CD8-positive, alpha-beta memory T cell (primary cell): Measurements from ENCODE around the gene GAS6. TPM values are rescaled to one million over a fixed set of nuclear protein-coding genes. Genes with fewer than 3 reads are reported as not detected.
A peak's percentile ranks its signal among the peaks of the same experiment; 100 is the strongest.

ENCODE experiments used
- CTCF ChIA-PET: fragments of 350-600 bp; sonication (Branson Sonifier 250); formaldehyde crosslinking; loops from one replicate; lab custom pipeline; 2021; ENCODE audit warnings: antibody characterized with exemption; lab: Charles Lee
- POLR2A ChIA-PET: fragments of 350-600 bp; sonication (Branson Sonifier 250); formaldehyde crosslinking; loops from one replicate; lab custom pipeline; 2021; ENCODE audit warnings: antibody characterized with exemption; lab: Charles Lee
- DNase-seq, 5 donors: peaks; one replicate each; pipeline versions ENCODE4 v3.0.0 to v3.0.0-alpha.2; 2020 to 2022; ENCODE audit warnings: mixed read lengths in 1 of 5
- H3K27ac ChIP-seq: one replicate; pipeline ENCODE4 v1.7.0; 2013; ENCODE audit warnings: low read depth, mild to moderate bottlenecking, low read length, moderate library complexity
- H3K27me3 ChIP-seq: 2 replicates; pipeline ENCODE4 v1.7.0; 2013; ENCODE audit warnings: low read length, mild to moderate bottlenecking; ENCODE audit not compliant: insufficient read depth, poor library complexity, severe bottlenecking
- H3K36me3 ChIP-seq: 2 replicates; pipeline ENCODE4 v1.7.0; 2013; ENCODE audit warnings: mild to moderate bottlenecking, low read length, moderate library complexity; ENCODE audit not compliant: insufficient read depth
- H3K4me1 ChIP-seq: 2 replicates; pipeline ENCODE4 v1.7.0; 2013; ENCODE audit warnings: mild to moderate bottlenecking, low read length, moderate library complexity; ENCODE audit not compliant: insufficient read depth
- H3K4me3 ChIP-seq: 2 replicates; pipeline ENCODE4 v1.7.0; 2013; ENCODE audit warnings: mild to moderate bottlenecking, low read length
- H3K9me3 ChIP-seq: 2 replicates; pipeline ENCODE4 v1.7.0; 2013; ENCODE audit warnings: mild to moderate bottlenecking, low read length
- H3K27ac Mint-ChIP-seq, 8 donors: one replicate each; pipeline ENCODE4 v1.8.0; 2020 to 2021; ENCODE audit warnings: mixed read lengths in 8 of 8, mild to moderate bottlenecking in 6 of 8, inconsistent platforms in 3 of 8, moderate library complexity in 3 of 8
- H3K27me3 Mint-ChIP-seq, 2 donors: one replicate each; pipeline ENCODE4 v1.8.0; 2020 to 2021; ENCODE audit warnings: mixed read lengths in 2 of 2, mild to moderate bottlenecking in 1 of 2, moderate library complexity in 1 of 2
- H3K36me3 Mint-ChIP-seq, 3 donors: one replicate each; pipeline ENCODE4 v1.8.0; 2020 to 2021; ENCODE audit warnings: mixed read lengths in 3 of 3, inconsistent platforms in 1 of 3, mild to moderate bottlenecking in 1 of 3
- H3K4me1 Mint-ChIP-seq, 3 donors: one replicate each; pipeline ENCODE4 v1.8.0; 2020 to 2021; ENCODE audit warnings: mixed read lengths in 3 of 3, inconsistent platforms in 1 of 3, mild to moderate bottlenecking in 1 of 3
- H3K4me3 Mint-ChIP-seq, 7 donors: one replicate each; pipeline ENCODE4 v1.8.0; 2020 to 2021; ENCODE audit warnings: mixed read lengths in 7 of 7, mild to moderate bottlenecking in 6 of 7, moderate library complexity in 4 of 7, inconsistent platforms in 2 of 7
- H3K9me3 Mint-ChIP-seq, 5 donors: one replicate each; pipeline ENCODE4 v1.8.0; 2020 to 2022; ENCODE audit warnings: mixed read lengths in 5 of 5, mild to moderate bottlenecking in 3 of 5, moderate library complexity in 2 of 5, inconsistent platforms in 1 of 5
- polyA plus RNA-seq: library from polyadenylated mRNA; unstranded; fragments of 300-500 nt; fragmentation: Illumina TruSeq; gene quantifications from one replicate; pipeline ENCODE4 v1.2.3, GENCODE V29; 2021
- total RNA-seq, 2 experiments: library from RNA; stranded (reverse); gene quantifications; one replicate each; pipeline ENCODE4 v1.2.3, GENCODE V29; 2021

Gene GAS6
- total and polyA plus RNA-seq, 3 experiments from 2014 or later: 0.42 to 0.50 (median 0.47) TPM

- no peaks in the 10 kb centered on the region for H3K9me3 Mint-ChIP-seq
- H3K9me3 ChIP-seq: no peaks in the 10 kb centered on the region
- no peak overlapping the region for H3K4me3 Mint-ChIP-seq
- ChIA-PET POLR2A (no interaction called here), CTCF (no interaction called here)
- no peak for DNase-seq
- no peak overlapping the region for H3K4me3 ChIP-seq
- peaks cover 17 to 26% (median 18%) of the 10 kb centered on the region in 3 donors for H3K4me1 Mint-ChIP-seq
- H3K27ac Mint-ChIP-seq: no peak overlapping the region
- H3K36me3 ChIP-seq: no peaks in the 10 kb centered on the region
- no peaks in the 10 kb centered on the region for H3K36me3 Mint-ChIP-seq
- no peaks in the 10 kb centered on the region for H3K27me3 ChIP-seq
- no peak overlapping the region for H3K27ac ChIP-seq
- peaks cover 16% of the 10 kb centered on the region for H3K4me1 ChIP-seq
- peaks cover 0 to 1% of the 10 kb centered on the region in 2 donors for H3K27me3 Mint-ChIP-seq
These were observed 7.8 kb downstream of the GAS6 start for GRCh38 chr13:113855931-113856715.

GRCh38 chr13:113855012-113855921 is 8.6 kb downstream of the GAS6 start:
- CTCF ChIA-PET: no interaction called here
- H3K4me1 Mint-ChIP-seq: peaks cover 17 to 26% (median 18%) of the 10 kb centered on the region in 3 donors

GRCh38 chr13:113854238-113855011 is 9.5 kb downstream of the GAS6 start:
- Mint-ChIP-seq H3K36me3 (no peaks in the 10 kb centered on the region), H3K27me3 (no peaks in the 10 kb centered on the region), H3K4me3 (peak overlapping the region in 5 of 7 donors; percentile 13 to 61 (median 55)), H3K27ac (no peak overlapping the region), H3K4me1 (peaks cover 17 to 26% (median 18%) of the 10 kb centered on the region in 3 donors), H3K9me3 (no peaks in the 10 kb centered on the region)
- Histone ChIP-seq H3K36me3 (no peaks in the 10 kb centered on the region), H3K4me3 (no peak overlapping the region), H3K4me1 (peaks cover 16% of the 10 kb centered on the region), H3K27me3 (no peaks in the 10 kb centered on the region), H3K9me3 (no peaks in the 10 kb centered on the region), H3K27ac (peak overlapping the region; percentile 55)
- CTCF ChIA-PET: no interaction called here
- DNase-seq: no peak
- POLR2A ChIA-PET: no interaction called here

More at GRCh38 chr13:113855012-113855921, 8.6 kb downstream of the GAS6 start:
- no peak overlapping the region for H3K4me3 ChIP-seq
- Mint-ChIP-seq H3K9me3 (no peaks in the 10 kb centered on the region), H3K27me3 (peaks cover 0 to 1% of the 10 kb centered on the region in 2 donors), H3K27ac (no peak overlapping the region), H3K36me3 (no peaks in the 10 kb centered on the region), H3K4me3 (peak overlapping the region in 2 of 7 donors; percentile 36 to 58)
- DNase-seq: no peak
- POLR2A ChIA-PET: no interaction called here
- no peaks in the 10 kb centered on the region for H3K27me3 ChIP-seq
- H3K36me3 ChIP-seq: no peaks in the 10 kb centered on the region
- peaks cover 16% of the 10 kb centered on the region for H3K4me1 ChIP-seq
- H3K9me3 ChIP-seq: no peaks in the 10 kb centered on the region
- no peak overlapping the region for H3K27ac ChIP-seq

GRCh38 chr13:113853518-113854237 is 10.2 kb downstream of the GAS6 start:
- H3K36me3 ChIP-seq: no peaks in the 10 kb centered on the region
- H3K4me3 ChIP-seq: no peak overlapping the region
- no peaks in the 10 kb centered on the region for H3K9me3 ChIP-seq
- Mint-ChIP-seq H3K27ac (no peak overlapping the region), H3K4me1 (peaks cover 17 to 26% (median 18%) of the 10 kb centered on the region in 3 donors), H3K27me3 (no peaks in the 10 kb centered on the region), H3K36me3 (no peaks in the 10 kb centered on the region), H3K9me3 (no peaks in the 10 kb centered on the region), H3K4me3 (no peak overlapping the region)
- H3K4me1 ChIP-seq: peaks cover 16% of the 10 kb centered on the region
- H3K27ac ChIP-seq: peak overlapping the region; percentile 55
- H3K27me3 ChIP-seq: no peaks in the 10 kb centered on the region
- ChIA-PET CTCF (no interaction called here), POLR2A (no interaction called here)
- no peak for DNase-seq

- Mint-ChIP-seq H3K27ac (no peak overlapping the region), H3K4me1 (peaks cover 17 to 29% (median 18%) of the 10 kb centered on the region in 3 donors), H3K9me3 (no peaks in the 10 kb centered on the region), H3K36me3 (no peaks in the 10 kb centered on the region), H3K4me3 (no peak overlapping the region), H3K27me3 (no peaks in the 10 kb centered on the region)
- ChIA-PET POLR2A (no interaction called here), CTCF (no interaction called here)
- Histone ChIP-seq H3K36me3 (no peaks in the 10 kb centered on the region), H3K27me3 (no peaks in the 10 kb centered on the region), H3K4me3 (no peak overlapping the region), H3K4me1 (peaks cover 16% of the 10 kb centered on the region), H3K27ac (peak overlapping the region; percentile 12), H3K9me3 (no peaks in the 10 kb centered on the region)
- peak in 1 of 5 donors; percentile 26 for DNase-seq
These were observed 11.0 kb downstream of the GAS6 start for GRCh38 chr13:113852536-113853517.

GRCh38 chr13:113851826-113852535 is 11.9 kb downstream of the GAS6 start:
- H3K9me3 Mint-ChIP-seq: no peaks in the 10 kb centered on the region
- H3K4me1 Mint-ChIP-seq: peaks cover 23 to 38% (median 24%) of the 10 kb centered on the region in 3 donors
- ChIA-PET POLR2A (no interaction called here), CTCF (no interaction called here)
- H3K36me3 Mint-ChIP-seq: no peaks in the 10 kb centered on the region
- Histone ChIP-seq H3K4me3 (no peak overlapping the region), H3K4me1 (peaks cover 18% of the 10 kb centered on the region), H3K36me3 (no peaks in the 10 kb centered on the region), H3K27ac (no peak overlapping the region), H3K27me3 (no peaks in the 10 kb centered on the region), H3K9me3 (no peaks in the 10 kb centered on the region)
- H3K27me3 Mint-ChIP-seq: no peaks in the 10 kb centered on the region
- no peak overlapping the region for H3K4me3 Mint-ChIP-seq
- peak in 1 of 5 donors; percentile 7 for DNase-seq
- no peak overlapping the region for H3K27ac Mint-ChIP-seq
